OCI-LY7 (cell line): Measurements from ENCODE around the gene LRRC38. TPM values are rescaled to one million over a fixed set of nuclear protein-coding genes. Genes with fewer than 3 reads are reported as not detected.

Source experiments
- BruUV-seq: library from RNA; stranded (reverse); fragments of 400-500 nt; replicated peaks from 2 replicates; lab custom pipeline; 2021; lab: Mats Ljungman, UMichigan
- CTCF ChIA-PET: fragments of 300-600 bp; sonication (Branson Sonifier 250); formaldehyde crosslinking; loops from one replicate; lab custom pipeline; 2022; ENCODE audit warnings: antibody characterized with exemption; ENCODE audit not compliant: unreplicated experiment; lab: Charles Lee
- POLR2A ChIA-PET: fragments of 300-600 bp; sonication (Branson Sonifier 250); formaldehyde crosslinking; loops from one replicate; lab custom pipeline; 2022; ENCODE audit warnings: antibody characterized with exemption; lab: Charles Lee
- DNase-seq: peaks from one replicate; pipeline ENCODE4 v3.0.0-alpha.2; 2015; ENCODE audit warnings: low spot score
- H2AFZ ChIP-seq: fragments of 200-600 bp; sonication (generic), shearing (Covaris generic); 2 replicates; pipeline ENCODE4 v1.6.1; 2014; ENCODE audit warnings: mild to moderate bottlenecking, antibody characterized with exemption, low read length, moderate library complexity
- H3K27ac ChIP-seq: fragments of 200-600 bp; sonication (generic); 2 replicates; pipeline ENCODE4 v1.5.1; 2014; ENCODE audit warnings: mixed run types, low read depth, mild to moderate bottlenecking, moderate library complexity, low read length, inconsistent platforms; ENCODE audit not compliant: poor library complexity, severe bottlenecking
- H3K36me3 ChIP-seq: fragments of 200-600 bp; sonication (generic); 2 replicates; pipeline ENCODE4 v1.6.1; 2014; ENCODE audit warnings: mild to moderate bottlenecking, antibody characterized with exemption, low read length, moderate library complexity, mixed read lengths; ENCODE audit not compliant: insufficient read depth
- H3K4me1 ChIP-seq: fragments of 200-600 bp; sonication (generic); 2 replicates; pipeline ENCODE4 v1.5.1; 2014; ENCODE audit warnings: mild to moderate bottlenecking, low read length; ENCODE audit not compliant: insufficient read depth, poor library complexity, severe bottlenecking
- H3K4me2 ChIP-seq: fragments of 200-600 bp; sonication (generic); 2 replicates; pipeline ENCODE4 v1.6.1; 2014; ENCODE audit warnings: mild to moderate bottlenecking, low read length
- H3K4me3 ChIP-seq: fragments of 200-600 bp; sonication (generic); 2 replicates; pipeline ENCODE4 v1.5.1; 2014; ENCODE audit warnings: mild to moderate bottlenecking, low read depth, low read length; ENCODE audit not compliant: poor library complexity, severe bottlenecking
- H3K79me2 ChIP-seq: fragments of 200-600 bp; sonication (generic); 2 replicates; pipeline ENCODE4 v1.6.1; 2016; ENCODE audit warnings: low read depth, mild to moderate bottlenecking, low read length, moderate library complexity, mixed read lengths; ENCODE audit not compliant: insufficient read depth
- H3K9me2 ChIP-seq: fragments of 200-600 bp; sonication (generic); 2 replicates; pipeline ENCODE4 v1.6.1; 2016; ENCODE audit warnings: mild to moderate bottlenecking, low read length, mixed read lengths; ENCODE audit not compliant: insufficient read depth
- H3K9me3 ChIP-seq: fragments of 200-600 bp; sonication (generic); 2 replicates; pipeline ENCODE4 v1.6.1; 2014; ENCODE audit warnings: mild to moderate bottlenecking, mixed run types, low read length, mixed read lengths
- H4K20me1 ChIP-seq: fragments of 200-600 bp; sonication (generic); 2 replicates; pipeline ENCODE4 v1.6.1; 2014; ENCODE audit warnings: mild to moderate bottlenecking, antibody characterized with exemption, low read length, moderate library complexity, mixed read lengths; ENCODE audit not compliant: insufficient read depth
- CTCF ChIP-seq: fragments of 200-600 bp; sonication (generic); conservative IDR thresholded peaks from 2 replicates; pipeline ENCODE4 v1.5.1; 2014; ENCODE audit warnings: mild to moderate bottlenecking, antibody characterized with exemption, low read length, moderate library complexity, mixed read lengths
- EZH2phosphoT487 ChIP-seq: fragments of 200-600 bp; sonication (generic); IDR thresholded peaks from 2 replicates; pipeline ENCODE4 v1.6.1; 2018; ENCODE audit warnings: low read depth, borderline replicate concordance, mild to moderate bottlenecking, mixed run types, antibody characterized with exemption, low read length, moderate library complexity, mixed read lengths
- intact Hi-C: fragments of 100-400 bp; cut with micrococcal nuclease; formaldehyde crosslinking; loops from one replicate; pipeline ENCODE4 v1.10.0; 2022; ENCODE audit not compliant: unreplicated experiment
- total RNA-seq, 2 experiments: library from RNA; depleted of rRNA in 1 of 2; stranded (reverse); fragments of >200 nt in 1 of 2; shearing (Covaris generic) in 1 of 2; gene quantifications; 2 replicates each; pipeline ENCODE4 v1.2.3, GENCODE V29; 2014 to 2022

LRRC38 gene
- total RNA-seq, 2 experiments from 2014 or later = not detected

- BruUV-seq = no TSS peak
- intact Hi-C loops = no loop called here
- H3K9me3 ChIP-seq = 0 out of 2 replicates have a peak, but pooled peaks cover 4% of the 10 kb centered on the region
- no peak overlapping the region for H3K4me3 ChIP-seq
- no peak overlapping the region for H3K4me2 ChIP-seq
- H2AFZ ChIP-seq = no peak overlapping the region
- no peaks in the 10 kb centered on the region for H4K20me1 ChIP-seq
- TF ChIP-seq CTCF (no peak), EZH2phosphoT487 (no peak)
- H3K4me1 ChIP-seq = peaks cover 7% of the 10 kb centered on the region
- CTCF ChIA-PET = no interaction called here
- no peak overlapping the region for H3K27ac ChIP-seq
- no peaks in the 10 kb centered on the region for H3K36me3 ChIP-seq
- POLR2A ChIA-PET = no interaction called here
- H3K79me2 ChIP-seq = no peaks in the 10 kb centered on the region
- DNase-seq = no peak
- H3K9me2 ChIP-seq = no peaks in the 10 kb centered on the region
These were observed 35.1 kb downstream of the LRRC38 start for GRCh38 chr1:13478692-13479091.

- Histone ChIP-seq H3K4me3 (no peak overlapping the region), H3K9me2 (no peaks in the 10 kb centered on the region), H4K20me1 (no peaks in the 10 kb centered on the region), H3K36me3 (no peaks in the 10 kb centered on the region), H3K4me1 (no peaks in the 10 kb centered on the region), H3K27ac (no peak overlapping the region), H3K9me3 (no peaks in the 10 kb centered on the region), H2AFZ (no peak overlapping the region), H3K4me2 (no peak overlapping the region), H3K79me2 (no peaks in the 10 kb centered on the region)
- TF ChIP-seq CTCF (peak; percentile 77), EZH2phosphoT487 (no peak)
- ChIA-PET CTCF (no interaction called here), POLR2A (no interaction called here)
- DNase-seq = peak; percentile 65
- no TSS peak for BruUV-seq
- intact Hi-C loops = no loop called here
These were observed 44.5 kb downstream of the LRRC38 start for GRCh38 chr1:13469343-13469742.

- Histone ChIP-seq H3K79me2 (no peaks in the 10 kb centered on the region), H3K9me2 (no peaks in the 10 kb centered on the region), H4K20me1 (no peaks in the 10 kb centered on the region), H3K9me3 (no peaks in the 10 kb centered on the region), H3K27ac (no peak overlapping the region), H2AFZ (no peak overlapping the region), H3K4me2 (no peak overlapping the region), H3K36me3 (no peaks in the 10 kb centered on the region), H3K4me3 (no peak overlapping the region), H3K4me1 (no peaks in the 10 kb centered on the region)
- TF ChIP-seq CTCF = no peak
- TF ChIP-seq EZH2phosphoT487 = no peak
- CTCF ChIA-PET = no interaction called here
- no peak for DNase-seq
- intact Hi-C loops = no loop called here
- no TSS peak for BruUV-seq
- POLR2A ChIA-PET = no interaction called here
These were observed 48.3 kb downstream of the LRRC38 start for GRCh38 chr1:13465515-13465914.
